GM12878 (cell line): ENCODE results near the gene LCE3C. TPM values are rescaled to one million over a fixed set of nuclear protein-coding genes. Genes with fewer than 3 reads are reported as not detected.

Experiments used
- polyA plus RNA-seq, 11 experiments: library from polyadenylated mRNA; depleted of rRNA in 4 of 11; unstranded in 6 of 11; stranded (reverse) in 5 of 11; fragments of >200 nt; fragmentation: Nextera tagmentation in 4 of 11; fragmentation: Illumina TruSeq in 1 of 11; extraction: Ambion mirVana in 4 of 11; extraction: Trizol in 1 of 11; gene quantifications; 1 replicate in 1 of 11; 2 replicates in 10 of 11; pipeline versions ENCODE4 v1.2.1 to v1.2.3, GENCODE V29; 2011 to 2016; ENCODE audit warnings: inconsistent platforms in 2 of 11, missing spikeins in 2 of 11, low read depth in 1 of 11
- small RNA-seq: library from RNA; depleted of rRNA; stranded (forward); fragments of <200 nt; gene quantifications from one replicate; pipeline ENCODE3, GENCODE V24; 2014
- total RNA-seq, 4 experiments: library from RNA; depleted of rRNA in 3 of 4; stranded (reverse); fragments of >200 nt in 3 of 4; fragmentation: Illumina TruSeq in 1 of 4; extraction: Trizol in 1 of 4; gene quantifications; 2 replicates each; pipeline versions ENCODE4 v1.2.1 to v1.2.3, GENCODE V29; 2013 to 2021

LCE3C gene
- total and polyA plus RNA-seq, 10 of the 15 experiments (the other 5 are each of a cell fraction or from before 2014, with no cell fraction given): not detected

Small RNA genes lying within 50 kb of the gene (small RNA-seq; reads per million reads assigned to genes)
- gene LCE3A (not detected), gene LCE3B (not detected)

Other genes starting within 250 kb of the LCE3C start
Only the 7 nearest of the 21 such genes appear.
- not detected in 2 replicates for gene CRCT1, start 85.8 kb upstream of the LCE3C start, total RNA-seq (2014; rRNA removed)
- not detected in 2 replicates for gene CRCT1, start 85.8 kb upstream of the LCE3C start, total RNA-seq (2014; rRNA removed; fragmentation: Illumina TruSeq; extraction: Trizol)
- gene CRCT1, start 85.8 kb upstream of the LCE3C start, total RNA-seq (2021): not detected in 2 replicates
- not detected in 2 replicates for gene CRCT1, start 85.8 kb upstream of the LCE3C start, polyA plus RNA-seq (2011; rRNA removed)
- gene CRCT1, start 85.8 kb upstream of the LCE3C start, polyA plus RNA-seq (2014; fragmentation: Illumina TruSeq; extraction: Trizol): not detected in 2 replicates
- not detected for gene CRCT1, start 85.8 kb upstream of the LCE3C start, polyA plus RNA-seq (2014; fragmentation: Nextera tagmentation; extraction: Ambion mirVana)
- not detected in 2 replicates for gene CRCT1, start 85.8 kb upstream of the LCE3C start, polyA plus RNA-seq (2014; rRNA removed)
- not detected for gene CRCT1, start 85.8 kb upstream of the LCE3C start, polyA plus RNA-seq (2016; fragmentation: Nextera tagmentation; extraction: Ambion mirVana)
- not detected in 2 replicates for gene LCE3E, start 33.5 kb upstream of the LCE3C start, total RNA-seq (2014; rRNA removed)
- not detected in 2 replicates for gene LCE3E, start 33.5 kb upstream of the LCE3C start, total RNA-seq (2014; rRNA removed; fragmentation: Illumina TruSeq; extraction: Trizol)
- gene LCE3E, start 33.5 kb upstream of the LCE3C start, total RNA-seq (2021): not detected in 2 replicates
- gene LCE3E, start 33.5 kb upstream of the LCE3C start, polyA plus RNA-seq (2011; rRNA removed): not detected in 2 replicates
- not detected in 2 replicates for gene LCE3E, start 33.5 kb upstream of the LCE3C start, polyA plus RNA-seq (2014; fragmentation: Illumina TruSeq; extraction: Trizol)
- not detected for gene LCE3E, start 33.5 kb upstream of the LCE3C start, polyA plus RNA-seq (2014; fragmentation: Nextera tagmentation; extraction: Ambion mirVana)
- gene LCE3E, start 33.5 kb upstream of the LCE3C start, polyA plus RNA-seq (2014; rRNA removed): not detected in 2 replicates
- not detected for gene LCE3E, start 33.5 kb upstream of the LCE3C start, polyA plus RNA-seq (2016; fragmentation: Nextera tagmentation; extraction: Ambion mirVana)
- gene LCE3D, start 19.7 kb upstream of the LCE3C start, total RNA-seq (2014; rRNA removed): not detected in 2 replicates
- gene LCE3D, start 19.7 kb upstream of the LCE3C start, total RNA-seq (2014; rRNA removed; fragmentation: Illumina TruSeq; extraction: Trizol): not detected in 2 replicates
- gene LCE3D, start 19.7 kb upstream of the LCE3C start, total RNA-seq (2021): not detected in 2 replicates
- gene LCE3D, start 19.7 kb upstream of the LCE3C start, polyA plus RNA-seq (2011; rRNA removed): not detected in 2 replicates
- not detected in 2 replicates for gene LCE3D, start 19.7 kb upstream of the LCE3C start, polyA plus RNA-seq (2014; fragmentation: Illumina TruSeq; extraction: Trizol)
- gene LCE3D, start 19.7 kb upstream of the LCE3C start, polyA plus RNA-seq (2014; fragmentation: Nextera tagmentation; extraction: Ambion mirVana): not detected
- 0.27 TPM in 1 of 2 replicates, not detected in the other for gene LCE3D, start 19.7 kb upstream of the LCE3C start, polyA plus RNA-seq (2014; rRNA removed)
- gene LCE3D, start 19.7 kb upstream of the LCE3C start, polyA plus RNA-seq (2016; fragmentation: Nextera tagmentation; extraction: Ambion mirVana): not detected
- not detected in 2 replicates for gene LCE3B, start 13.6 kb downstream of the LCE3C start, total RNA-seq (2014; rRNA removed)
- gene LCE3B, start 13.6 kb downstream of the LCE3C start, total RNA-seq (2014; rRNA removed; fragmentation: Illumina TruSeq; extraction: Trizol): not detected in 2 replicates
- gene LCE3B, start 13.6 kb downstream of the LCE3C start, total RNA-seq (2021): not detected in 2 replicates
- gene LCE3B, start 13.6 kb downstream of the LCE3C start, polyA plus RNA-seq (2011; rRNA removed): not detected in 2 replicates
- not detected in 2 replicates for gene LCE3B, start 13.6 kb downstream of the LCE3C start, polyA plus RNA-seq (2014; fragmentation: Illumina TruSeq; extraction: Trizol)
- not detected for gene LCE3B, start 13.6 kb downstream of the LCE3C start, polyA plus RNA-seq (2014; fragmentation: Nextera tagmentation; extraction: Ambion mirVana)
- not detected in 2 replicates for gene LCE3B, start 13.6 kb downstream of the LCE3C start, polyA plus RNA-seq (2014; rRNA removed)
- not detected for gene LCE3B, start 13.6 kb downstream of the LCE3C start, polyA plus RNA-seq (2016; fragmentation: Nextera tagmentation; extraction: Ambion mirVana)
- not detected in 2 replicates for gene LCE3A, start 22.9 kb downstream of the LCE3C start, total RNA-seq (2014; rRNA removed)
- not detected in 2 replicates for gene LCE3A, start 22.9 kb downstream of the LCE3C start, total RNA-seq (2014; rRNA removed; fragmentation: Illumina TruSeq; extraction: Trizol)
- not detected in 2 replicates for gene LCE3A, start 22.9 kb downstream of the LCE3C start, total RNA-seq (2021)
- gene LCE3A, start 22.9 kb downstream of the LCE3C start, polyA plus RNA-seq (2011; rRNA removed): not detected in 2 replicates
- gene LCE3A, start 22.9 kb downstream of the LCE3C start, polyA plus RNA-seq (2014; fragmentation: Illumina TruSeq; extraction: Trizol): not detected in 2 replicates
- not detected for gene LCE3A, start 22.9 kb downstream of the LCE3C start, polyA plus RNA-seq (2014; fragmentation: Nextera tagmentation; extraction: Ambion mirVana)
- not detected in 2 replicates for gene LCE3A, start 22.9 kb downstream of the LCE3C start, polyA plus RNA-seq (2014; rRNA removed)
- gene LCE3A, start 22.9 kb downstream of the LCE3C start, polyA plus RNA-seq (2016; fragmentation: Nextera tagmentation; extraction: Ambion mirVana): not detected
- not detected in 2 replicates for gene LCE2D, start 63.1 kb downstream of the LCE3C start, total RNA-seq (2014; rRNA removed)
- gene LCE2D, start 63.1 kb downstream of the LCE3C start, total RNA-seq (2014; rRNA removed; fragmentation: Illumina TruSeq; extraction: Trizol): not detected in 2 replicates
- gene LCE2D, start 63.1 kb downstream of the LCE3C start, total RNA-seq (2021): not detected in 2 replicates
- gene LCE2D, start 63.1 kb downstream of the LCE3C start, polyA plus RNA-seq (2011; rRNA removed): not detected in 2 replicates
- gene LCE2D, start 63.1 kb downstream of the LCE3C start, polyA plus RNA-seq (2014; fragmentation: Illumina TruSeq; extraction: Trizol): not detected in 2 replicates
- gene LCE2D, start 63.1 kb downstream of the LCE3C start, polyA plus RNA-seq (2014; fragmentation: Nextera tagmentation; extraction: Ambion mirVana): not detected
- not detected in 2 replicates for gene LCE2D, start 63.1 kb downstream of the LCE3C start, polyA plus RNA-seq (2014; rRNA removed)
- gene LCE2D, start 63.1 kb downstream of the LCE3C start, polyA plus RNA-seq (2016; fragmentation: Nextera tagmentation; extraction: Ambion mirVana): not detected
- not detected in 2 replicates for gene LCE2C, start 75.0 kb downstream of the LCE3C start, total RNA-seq (2014; rRNA removed)
- not detected in 2 replicates for gene LCE2C, start 75.0 kb downstream of the LCE3C start, total RNA-seq (2014; rRNA removed; fragmentation: Illumina TruSeq; extraction: Trizol)
- not detected in 2 replicates for gene LCE2C, start 75.0 kb downstream of the LCE3C start, total RNA-seq (2021)
- not detected in 2 replicates for gene LCE2C, start 75.0 kb downstream of the LCE3C start, polyA plus RNA-seq (2011; rRNA removed)
- gene LCE2C, start 75.0 kb downstream of the LCE3C start, polyA plus RNA-seq (2014; fragmentation: Illumina TruSeq; extraction: Trizol): not detected in 2 replicates
- gene LCE2C, start 75.0 kb downstream of the LCE3C start, polyA plus RNA-seq (2014; fragmentation: Nextera tagmentation; extraction: Ambion mirVana): not detected
- not detected in 2 replicates for gene LCE2C, start 75.0 kb downstream of the LCE3C start, polyA plus RNA-seq (2014; rRNA removed)
- not detected for gene LCE2C, start 75.0 kb downstream of the LCE3C start, polyA plus RNA-seq (2016; fragmentation: Nextera tagmentation; extraction: Ambion mirVana)